ENCODE results near the gene CLEC4M.

CLEC4M gene

GRCh38 chr19:7734220-7735203, 28.5 kb upstream of the CLEC4M start:
- no peak for DNase-seq (ENCODE audit: low read depth)
- H3K4me3 ChIP-seq (ENCODE audit: low read length): no peak overlapping the region
- TF ChIP-seq, protein P1, sequence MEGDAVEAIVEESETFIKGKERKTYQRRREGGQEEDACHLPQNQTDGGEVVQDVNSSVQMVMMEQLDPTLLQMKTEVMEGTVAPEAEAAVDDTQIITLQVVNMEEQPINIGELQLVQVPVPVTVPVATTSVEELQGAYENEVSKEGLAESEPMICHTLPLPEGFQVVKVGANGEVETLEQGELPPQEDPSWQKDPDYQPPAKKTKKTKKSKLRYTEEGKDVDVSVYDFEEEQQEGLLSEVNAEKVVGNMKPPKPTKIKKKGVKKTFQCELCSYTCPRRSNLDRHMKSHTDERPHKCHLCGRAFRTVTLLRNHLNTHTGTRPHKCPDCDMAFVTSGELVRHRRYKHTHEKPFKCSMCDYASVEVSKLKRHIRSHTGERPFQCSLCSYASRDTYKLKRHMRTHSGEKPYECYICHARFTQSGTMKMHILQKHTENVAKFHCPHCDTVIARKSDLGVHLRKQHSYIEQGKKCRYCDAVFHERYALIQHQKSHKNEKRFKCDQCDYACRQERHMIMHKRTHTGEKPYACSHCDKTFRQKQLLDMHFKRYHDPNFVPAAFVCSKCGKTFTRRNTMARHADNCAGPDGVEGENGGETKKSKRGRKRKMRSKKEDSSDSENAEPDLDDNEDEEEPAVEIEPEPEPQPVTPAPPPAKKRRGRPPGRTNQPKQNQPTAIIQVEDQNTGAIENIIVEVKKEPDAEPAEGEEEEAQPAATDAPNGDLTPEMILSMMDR (conservative IDR thresholded peaks at IDR 0.05; ENCODE audit: low read depth, low read length): no peak

GRCh38 chr19:7736148-7736547, 26.9 kb upstream of the CLEC4M start:
- H3K4me3 ChIP-seq (ENCODE audit: low read length): no peak overlapping the region
- TF ChIP-seq, protein P1 (conservative IDR thresholded peaks at IDR 0.05; ENCODE audit: low read depth, low read length): no peak
- no peak for DNase-seq (ENCODE audit: low read depth)

GRCh38 chr19:7737215-7737614, 25.8 kb upstream of the CLEC4M start:
- DNase-seq (ENCODE audit: low read depth): no peak
- no peak overlapping the region for H3K4me3 ChIP-seq (ENCODE audit: low read length)
- TF ChIP-seq, protein P1 (conservative IDR thresholded peaks at IDR 0.05; ENCODE audit: low read depth, low read length): no peak

GRCh38 chr19:7738023-7738422, 25.0 kb upstream of the CLEC4M start:
- TF ChIP-seq, protein P1 (conservative IDR thresholded peaks at IDR 0.05; ENCODE audit: low read depth, low read length): no peak
- H3K4me3 ChIP-seq (ENCODE audit: low read length): no peak overlapping the region
- no peak for DNase-seq (ENCODE audit: low read depth)

DNA sequence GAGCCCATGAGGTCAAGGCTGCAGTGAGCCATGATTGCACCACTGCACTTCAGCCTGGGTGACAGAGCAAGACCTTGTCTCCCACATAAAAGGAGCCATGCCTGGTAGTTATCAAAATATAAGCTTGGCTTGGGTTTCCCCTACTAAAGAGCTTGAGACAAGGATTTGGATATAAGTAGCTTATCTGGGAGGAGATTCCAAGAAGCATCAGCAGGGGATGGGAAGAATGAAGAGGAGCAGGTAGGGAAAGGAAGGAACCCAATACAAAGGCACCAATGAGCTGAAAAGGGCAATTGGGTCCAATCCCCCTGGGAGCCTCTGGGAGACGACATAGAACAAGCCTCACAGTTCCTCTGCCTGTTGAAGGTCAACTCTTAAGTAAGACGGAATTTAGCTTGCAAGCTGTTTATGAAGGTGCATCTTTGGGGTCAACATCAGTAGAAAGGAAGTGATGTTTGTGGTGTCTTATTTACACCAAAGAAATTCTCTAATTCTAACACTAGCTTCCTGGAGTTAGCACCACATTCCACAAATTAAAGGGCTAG, 23.8 kb upstream of the CLEC4M start:
- TF ChIP-seq, protein P1 (conservative IDR thresholded peaks at IDR 0.05; ENCODE audit: low read depth, low read length): no peak
- no peak overlapping the region for H3K4me3 ChIP-seq (ENCODE audit: low read length)

DNA sequence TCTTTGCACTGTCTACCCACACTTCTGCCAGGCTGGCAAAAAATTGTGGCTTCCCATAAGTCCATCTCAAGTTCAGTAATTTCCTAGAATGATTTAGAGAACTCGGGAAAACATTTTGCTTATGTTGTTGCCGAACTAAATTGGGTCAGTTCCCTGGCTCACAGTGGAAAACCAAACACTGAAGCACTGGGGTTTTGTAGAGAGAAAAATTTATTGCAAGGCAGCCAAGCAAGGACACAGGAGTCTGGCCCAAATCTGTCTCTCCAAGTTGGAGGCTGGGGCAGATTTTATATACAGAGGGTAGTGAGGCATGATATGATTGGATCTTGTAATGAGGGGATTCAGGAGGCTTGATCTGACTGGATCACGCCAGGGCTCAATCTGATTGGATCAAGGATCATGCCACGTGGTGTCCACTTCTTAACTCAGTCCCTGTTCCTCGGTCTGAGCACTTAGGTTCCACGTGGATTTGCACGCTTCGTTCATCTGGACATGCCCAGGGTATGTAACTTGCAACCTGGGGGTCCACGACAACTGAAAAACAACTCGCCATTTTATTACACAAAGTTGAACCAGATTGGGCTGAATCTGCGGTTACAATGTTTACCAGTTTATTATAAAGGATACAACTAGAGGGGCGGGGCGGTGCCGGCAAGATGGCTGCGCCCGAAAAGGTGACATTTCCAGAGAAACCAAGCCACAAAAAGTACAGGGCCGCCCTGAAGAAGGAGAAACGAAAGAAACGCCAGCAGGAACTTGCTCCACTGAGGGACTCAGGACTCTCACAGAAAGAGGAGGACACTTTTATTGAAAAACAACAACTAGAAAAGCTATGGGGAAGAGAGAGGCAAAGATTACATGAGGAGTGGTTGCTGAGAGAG, 23.0 kb upstream of the CLEC4M start:
- no peak overlapping the region for H3K4me3 ChIP-seq (ENCODE audit: low read length)
- TF ChIP-seq, protein P1 (conservative IDR thresholded peaks at IDR 0.05; ENCODE audit: low read depth, low read length): no peak
- DNase-seq (ENCODE audit: low read depth): no peak

More for the DNA sequence above, 23.8 kb upstream of the CLEC4M start:
- DNase-seq (ENCODE audit: low read depth): no peak
